Mucosa of stomach (tissue), 1 donor: ENCODE results near the gene DNAH1.

ENCODE experiments used
- H3K27me3 ChIP-seq: one replicate; pipeline ENCODE4 v1.7.0; 2013; ENCODE audit warnings: mild to moderate bottlenecking, low read length; ENCODE audit not compliant: control insufficient read depth, insufficient read depth
- H3K36me3 ChIP-seq: one replicate; pipeline ENCODE4 v1.7.0; 2013; ENCODE audit warnings: low read length; ENCODE audit not compliant: control insufficient read depth, insufficient read depth
- H3K4me1 ChIP-seq: one replicate; pipeline ENCODE4 v1.7.0; 2013; ENCODE audit warnings: mild to moderate bottlenecking, low read length; ENCODE audit not compliant: control insufficient read depth, insufficient read depth
- H3K4me3 ChIP-seq: one replicate; pipeline ENCODE4 v1.7.0; 2013; ENCODE audit warnings: low read length
- H3K9ac ChIP-seq: one replicate; pipeline ENCODE4 v1.7.0; 2013; ENCODE audit warnings: mild to moderate bottlenecking, low read length, moderate library complexity
- H3K9me3 ChIP-seq: one replicate; pipeline ENCODE4 v1.7.0; 2013; ENCODE audit warnings: mild to moderate bottlenecking, low read length, moderate library complexity; ENCODE audit not compliant: control insufficient read depth
- donor health status: Pancreatic carcinoma.

DNAH1 gene

DNA sequence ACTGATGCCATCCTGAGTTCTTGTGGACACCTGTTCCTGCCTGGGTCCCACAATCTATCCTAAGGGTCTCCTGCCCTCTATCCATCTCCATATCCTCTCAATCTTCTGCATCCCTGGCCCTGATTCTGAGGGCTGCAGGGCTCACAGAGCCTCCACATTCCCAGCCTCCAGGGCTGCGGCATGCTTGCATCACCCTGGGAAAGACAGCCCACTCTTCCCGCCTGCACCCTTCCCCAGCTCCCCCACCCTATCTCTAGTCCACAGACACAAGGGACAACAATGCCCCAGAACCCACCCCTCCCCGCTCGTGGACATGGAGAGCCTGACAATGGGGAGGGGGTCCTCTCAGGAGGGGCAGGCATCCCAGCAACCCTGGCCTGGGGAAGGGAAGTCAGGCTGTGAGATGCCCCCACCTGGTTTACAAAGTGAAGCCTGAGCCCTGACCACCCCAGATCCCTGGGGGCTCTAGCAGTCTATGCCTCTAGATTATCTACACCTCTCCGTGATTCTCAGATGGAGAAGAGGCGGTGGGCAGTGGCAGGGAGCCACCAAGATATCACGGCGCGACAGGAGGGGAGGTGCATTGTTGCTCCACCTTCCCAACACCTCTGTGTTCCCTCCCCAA, 118.5 kb downstream of the DNAH1 start:
- Histone ChIP-seq H3K4me3 (no peak overlapping the region), H3K9me3 (no peaks in the 10 kb centered on the region), H3K36me3 (no peaks in the 10 kb centered on the region), H3K27me3 (peaks cover 6% of the 10 kb centered on the region), H3K4me1 (peaks cover 14% of the 10 kb centered on the region), H3K9ac (no peak overlapping the region)

DNA sequence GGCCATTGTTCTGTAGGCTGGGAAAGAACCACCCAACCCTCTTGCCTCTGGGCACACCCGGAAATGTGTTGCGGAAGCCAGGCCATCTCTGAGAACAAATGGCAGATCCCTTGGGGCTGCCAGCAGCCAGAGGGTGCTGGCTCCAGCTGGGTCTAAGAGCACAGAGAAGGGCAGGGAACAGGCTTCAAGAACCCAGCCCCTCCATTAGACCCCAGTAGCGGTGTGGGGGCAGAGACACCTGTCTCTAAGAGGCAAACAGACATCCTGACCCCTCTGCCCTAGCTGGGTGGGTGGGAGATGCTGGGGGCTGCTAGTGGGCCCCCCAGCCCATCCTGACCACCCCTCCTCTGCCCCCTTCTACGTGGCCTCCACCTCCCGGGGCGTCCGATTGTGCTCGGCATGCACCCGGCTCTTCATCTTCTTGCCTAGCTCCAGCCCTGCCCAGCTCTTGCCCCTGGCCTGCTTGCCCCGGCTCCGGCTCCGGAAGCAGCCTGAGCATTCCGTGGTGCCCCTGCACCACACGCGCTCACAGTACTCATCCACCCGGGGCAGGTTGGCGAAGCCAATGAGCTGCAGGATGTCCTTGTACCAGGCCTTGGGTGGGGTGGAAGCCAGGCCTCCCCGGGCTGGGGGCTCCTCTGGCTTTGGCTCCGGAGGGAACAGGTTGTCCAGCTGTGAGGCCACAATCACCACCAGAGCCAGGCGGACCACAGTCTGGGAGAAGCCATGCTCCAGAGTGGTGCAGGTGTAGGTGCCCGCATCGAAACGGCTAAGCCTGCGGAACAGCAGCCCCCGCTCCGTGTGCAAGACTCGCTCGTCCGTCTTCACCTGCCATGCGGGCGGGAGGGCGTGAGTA, 119.4 kb downstream of the DNAH1 start:
- Histone ChIP-seq H3K4me1 (peaks cover 14% of the 10 kb centered on the region), H3K36me3 (no peaks in the 10 kb centered on the region), H3K4me3 (no peak overlapping the region), H3K27me3 (peaks cover 6% of the 10 kb centered on the region), H3K9me3 (no peaks in the 10 kb centered on the region), H3K9ac (no peak overlapping the region)

- H3K9ac ChIP-seq: no peak overlapping the region
Measured at GRCh38 chr3:52436500-52437149, 120.5 kb downstream of the DNAH1 start.

DNA sequence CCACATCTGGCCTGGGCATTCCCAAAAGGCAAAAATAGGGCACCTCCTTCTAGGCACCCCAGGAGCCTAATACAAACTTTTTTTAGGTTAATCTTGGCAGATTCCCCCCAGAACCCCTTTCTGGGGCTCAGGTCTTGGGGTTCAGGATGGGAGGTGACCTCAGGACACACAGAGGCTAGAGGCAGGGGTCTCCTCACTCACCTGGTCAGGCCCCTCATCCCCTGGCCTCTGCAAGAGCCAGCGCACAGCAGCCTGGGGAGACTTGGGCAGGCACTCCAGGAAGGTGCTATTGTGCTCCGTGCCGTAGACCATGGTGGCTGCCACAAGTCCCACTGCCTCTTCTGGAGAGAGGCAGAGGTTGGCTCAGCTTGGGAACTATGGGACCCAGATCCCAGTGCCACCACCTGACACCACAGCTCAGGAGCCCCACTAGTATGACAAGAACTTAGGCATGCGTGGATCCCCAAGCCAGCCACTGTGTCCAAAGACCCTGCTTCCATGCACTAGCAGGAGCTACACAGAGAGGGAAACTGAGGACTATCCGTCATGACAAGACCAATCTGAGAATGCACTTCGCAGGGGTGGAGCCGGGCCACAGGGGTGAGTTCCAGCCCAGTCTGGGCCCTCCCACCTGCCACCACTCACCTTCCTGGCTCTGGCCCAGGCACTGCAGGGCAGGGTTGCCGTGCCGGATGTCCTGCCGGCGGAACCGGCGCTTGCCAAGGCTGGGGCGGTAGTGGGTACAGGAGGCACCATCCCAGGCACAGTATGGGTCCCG, 121.4 kb downstream of the DNAH1 start:
- no peaks in the 10 kb centered on the region for H3K9me3 ChIP-seq
- H3K9ac ChIP-seq: no peak overlapping the region
- H3K4me3 ChIP-seq: no peak overlapping the region
- H3K36me3 ChIP-seq: no peaks in the 10 kb centered on the region
- no peaks in the 10 kb centered on the region for H3K27me3 ChIP-seq
- peaks cover 14% of the 10 kb centered on the region for H3K4me1 ChIP-seq

More at GRCh38 chr3:52436500-52437149, 120.5 kb downstream of the DNAH1 start:
- Histone ChIP-seq H3K4me3 (no peak overlapping the region), H3K4me1 (peaks cover 14% of the 10 kb centered on the region), H3K36me3 (no peaks in the 10 kb centered on the region), H3K9me3 (no peaks in the 10 kb centered on the region), H3K27me3 (no peaks in the 10 kb centered on the region)

DNA sequence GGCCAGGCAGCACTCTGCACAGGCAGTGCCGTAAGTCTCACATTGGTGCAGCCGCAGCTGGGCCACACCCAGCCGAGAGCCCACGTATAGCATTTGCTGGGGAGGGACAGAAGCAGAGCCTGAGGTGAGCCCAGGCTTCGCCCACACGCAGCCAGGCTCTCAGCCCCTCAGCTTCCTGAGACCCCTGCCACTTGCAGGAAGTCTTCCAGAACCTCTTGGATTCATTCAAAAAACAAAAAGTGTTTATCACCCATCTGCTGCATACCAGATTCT, 121.9 kb downstream of the DNAH1 start:
- peaks cover 14% of the 10 kb centered on the region for H3K4me1 ChIP-seq
- H3K27me3 ChIP-seq: no peaks in the 10 kb centered on the region
- H3K9me3 ChIP-seq: no peaks in the 10 kb centered on the region
- no peak overlapping the region for H3K9ac ChIP-seq
- no peak overlapping the region for H3K4me3 ChIP-seq
- H3K36me3 ChIP-seq: no peaks in the 10 kb centered on the region

- Histone ChIP-seq H3K36me3 (no peaks in the 10 kb centered on the region), H3K27me3 (no peaks in the 10 kb centered on the region), H3K9me3 (no peaks in the 10 kb centered on the region), H3K4me3 (no peak overlapping the region), H3K9ac (no peak overlapping the region), H3K4me1 (peaks cover 14% of the 10 kb centered on the region)
Measured at GRCh38 chr3:52438579-52439425, 122.7 kb downstream of the DNAH1 start.

GRCh38 chr3:52439426-52440248, 123.5 kb downstream of the DNAH1 start:
- Histone ChIP-seq H3K9ac (no peak overlapping the region), H3K36me3 (no peaks in the 10 kb centered on the region), H3K4me1 (peaks cover 16% of the 10 kb centered on the region), H3K27me3 (no peaks in the 10 kb centered on the region), H3K4me3 (no peak overlapping the region), H3K9me3 (no peaks in the 10 kb centered on the region)

DNA sequence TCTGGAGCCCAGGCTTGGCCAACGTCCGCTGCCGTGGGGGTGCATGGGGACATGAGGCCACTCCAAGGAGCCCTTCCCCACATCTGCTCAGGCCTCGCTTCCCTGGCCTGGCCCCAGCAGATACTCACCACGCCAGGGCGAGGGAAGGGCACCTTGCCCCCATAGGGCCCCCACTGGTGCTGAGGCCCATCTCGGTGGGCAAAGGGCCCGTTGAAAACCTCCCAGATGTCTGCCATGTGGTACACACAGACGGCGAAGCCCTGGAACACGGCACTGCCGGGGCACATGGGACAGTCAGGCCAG, 124.1 kb downstream of the DNAH1 start:
- Histone ChIP-seq H3K27me3 (no peaks in the 10 kb centered on the region), H3K36me3 (no peaks in the 10 kb centered on the region), H3K9me3 (no peaks in the 10 kb centered on the region), H3K9ac (no peak overlapping the region), H3K4me3 (no peak overlapping the region), H3K4me1 (peaks cover 21% of the 10 kb centered on the region)

GRCh38 chr3:52440671-52441070, 124.6 kb downstream of the DNAH1 start:
- no peak overlapping the region for H3K4me3 ChIP-seq
- H3K9ac ChIP-seq: no peak overlapping the region
- H3K4me1 ChIP-seq: peaks cover 23% of the 10 kb centered on the region

DNA sequence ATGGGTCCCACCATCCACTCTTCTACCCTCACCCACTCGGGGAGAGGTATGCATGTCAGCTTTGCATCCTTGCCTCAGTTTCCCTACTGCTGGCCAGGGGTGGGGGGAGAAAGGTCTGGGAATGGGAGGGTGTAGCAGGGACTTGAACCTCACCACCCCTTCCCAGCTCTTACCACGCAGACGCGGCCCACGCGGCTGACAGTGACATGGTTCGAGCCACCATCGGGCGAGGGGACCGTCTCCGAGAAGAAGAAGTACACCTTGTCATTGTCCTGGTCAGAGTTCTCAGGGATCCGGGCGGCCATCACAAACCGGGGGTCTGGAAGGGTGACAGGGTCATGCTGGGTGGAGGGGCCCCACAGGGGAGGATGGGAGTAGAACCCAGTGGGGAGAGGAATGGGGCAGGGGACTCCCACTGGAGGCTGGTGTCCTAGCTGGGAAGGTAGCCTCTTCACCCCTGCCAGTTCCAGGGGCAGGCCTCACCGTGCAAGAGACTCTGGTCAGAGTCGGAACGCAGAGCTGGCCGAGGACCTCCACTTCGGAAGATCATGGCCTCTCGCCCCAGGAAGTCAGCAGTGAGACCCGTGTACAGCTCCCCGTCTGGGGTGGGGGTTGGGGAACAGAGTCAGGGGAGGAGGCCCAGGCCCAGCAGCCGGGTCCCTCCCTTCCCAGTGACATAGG, 125.1 kb downstream of the DNAH1 start:
- H3K9ac ChIP-seq: no peak overlapping the region
- peaks cover 23% of the 10 kb centered on the region for H3K4me1 ChIP-seq
- H3K9me3 ChIP-seq: no peaks in the 10 kb centered on the region
- no peaks in the 10 kb centered on the region for H3K27me3 ChIP-seq
- no peak overlapping the region for H3K4me3 ChIP-seq
- H3K36me3 ChIP-seq: no peaks in the 10 kb centered on the region

More at GRCh38 chr3:52440671-52441070, 124.6 kb downstream of the DNAH1 start:
- H3K9me3 ChIP-seq: no peaks in the 10 kb centered on the region
- H3K27me3 ChIP-seq: no peaks in the 10 kb centered on the region
- no peaks in the 10 kb centered on the region for H3K36me3 ChIP-seq
